ENCODE results near the gene STYXL1.
A peak's percentile ranks its signal among the peaks of the same experiment; 100 is the strongest.
"Not testable (repeated sequence)": the region's sequence is repeated elsewhere in the genome, so short reads cannot be mapped to it uniquely, and the experiment has no call there.

Gene STYXL1, protein sequence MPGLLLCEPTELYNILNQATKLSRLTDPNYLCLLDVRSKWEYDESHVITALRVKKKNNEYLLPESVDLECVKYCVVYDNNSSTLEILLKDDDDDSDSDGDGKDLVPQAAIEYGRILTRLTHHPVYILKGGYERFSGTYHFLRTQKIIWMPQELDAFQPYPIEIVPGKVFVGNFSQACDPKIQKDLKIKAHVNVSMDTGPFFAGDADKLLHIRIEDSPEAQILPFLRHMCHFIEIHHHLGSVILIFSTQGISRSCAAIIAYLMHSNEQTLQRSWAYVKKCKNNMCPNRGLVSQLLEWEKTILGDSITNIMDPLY

DNA sequence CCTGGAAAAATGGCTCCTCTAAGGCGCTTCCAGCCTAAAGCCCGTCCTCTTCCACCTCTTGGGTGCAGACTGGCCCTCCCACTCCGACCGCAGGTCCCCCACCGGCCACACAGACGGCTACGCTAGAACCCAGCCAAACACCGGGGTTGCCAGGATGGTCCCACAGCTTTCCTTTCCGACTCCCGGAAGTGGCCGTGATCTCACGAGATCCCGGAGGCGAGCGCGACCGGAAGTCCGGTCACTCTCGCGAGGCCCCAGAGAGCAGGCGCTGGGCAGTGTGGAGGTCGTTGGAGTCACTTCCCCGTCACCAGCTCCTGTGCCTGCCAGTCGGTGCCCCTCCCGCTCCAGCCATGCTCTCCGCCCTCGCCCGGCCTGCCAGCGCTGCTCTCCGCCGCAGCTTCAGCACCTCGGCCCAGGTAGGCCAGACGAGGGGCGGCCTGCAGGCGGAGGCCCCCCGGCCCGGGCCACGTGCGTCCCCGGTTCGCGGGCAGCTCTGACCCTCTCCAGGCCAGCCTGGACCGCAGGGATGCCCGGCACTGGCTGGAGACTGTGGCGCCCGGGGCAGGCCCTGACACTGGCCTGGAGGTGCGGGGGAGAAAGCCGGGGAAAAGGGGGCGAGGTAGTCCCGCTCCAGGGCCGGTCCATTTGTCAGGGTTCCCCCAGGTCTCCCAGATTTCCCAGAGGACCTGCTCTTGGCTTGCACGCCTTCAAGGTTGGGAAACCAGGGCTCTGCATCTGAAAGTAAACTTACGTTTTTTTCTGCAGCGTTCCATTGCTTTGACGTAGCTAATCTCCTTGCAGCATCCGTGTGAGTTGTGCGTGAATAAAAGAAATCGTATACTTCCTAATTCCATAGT is at the start of gene STYXL1, which contains the start of gene MDH2:
STYXL1 (minus strand) TSS at position 190 of the 857 bp plus-strand sequence. CDS start 17,477 bp downstream, outside the sequence.
MDH2 (plus strand) TSS at position 296 of the 857 bp plus-strand sequence; CDS start at position 351, 55 bp downstream.
- peaks cover 6% of the 10 kb centered on the region for H3K4me1 ChIP-seq (ENCODE audit: insufficient read depth, insufficient read length)
- H3K4me3 ChIP-seq (ENCODE audit: insufficient read length, low read depth) = peak within 1 kb of the TSS; percentile 93
- TF ChIP-seq ZNF274 (IDR thresholded peaks at IDR 0.05; ENCODE audit: low read depth, low read length) = no peak
- TF ChIP-seq YY1 (IDR thresholded peaks at IDR 0.05; ENCODE audit: insufficient read depth, insufficient read length) = no peak
- no peaks in the 10 kb centered on the region for H3K9me3 ChIP-seq (ENCODE audit: insufficient read depth, low read length)
- H3K9ac ChIP-seq (ENCODE audit: insufficient read length, low read depth) = peak within 1 kb of the TSS; percentile 94
- peaks cover 44% of the 10 kb centered on the region for H3K36me3 ChIP-seq (ENCODE audit: insufficient read depth, insufficient read length, low read length)
- no peaks in the 10 kb centered on the region for H3K27me3 ChIP-seq (ENCODE audit: insufficient read depth, insufficient read length)
- peak; percentile 95 for DNase-seq (ENCODE audit: low read depth, low spot score)

DNA sequence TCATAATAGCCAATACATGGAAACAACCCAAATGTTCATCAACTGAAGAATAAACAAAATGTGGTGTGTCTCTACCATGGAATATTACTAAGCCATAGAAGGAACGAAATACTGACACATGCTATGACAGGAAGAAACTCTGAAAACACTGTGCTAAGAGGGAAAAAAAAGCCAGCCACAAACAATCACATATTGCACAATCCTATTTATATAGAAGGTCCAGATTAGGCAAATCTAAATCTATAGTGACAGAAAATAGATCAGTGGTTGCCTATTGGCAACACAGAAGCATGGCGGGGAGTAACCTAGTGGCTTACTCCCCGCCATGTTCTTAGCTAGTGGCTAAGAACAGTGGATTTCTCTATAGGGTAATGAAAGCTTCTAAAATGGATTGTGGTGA is 48.1 kb upstream of the STYXL1 start:
- TF ChIP-seq YY1 (IDR thresholded peaks at IDR 0.05; ENCODE audit: insufficient read depth, insufficient read length) (no peak), ZNF274 (IDR thresholded peaks at IDR 0.05; ENCODE audit: low read depth, low read length) (no peak), SUZ12 (IDR thresholded peaks at IDR 0.05; ENCODE audit: extremely low read depth, insufficient read depth, insufficient read length) (no peak)

DNA sequence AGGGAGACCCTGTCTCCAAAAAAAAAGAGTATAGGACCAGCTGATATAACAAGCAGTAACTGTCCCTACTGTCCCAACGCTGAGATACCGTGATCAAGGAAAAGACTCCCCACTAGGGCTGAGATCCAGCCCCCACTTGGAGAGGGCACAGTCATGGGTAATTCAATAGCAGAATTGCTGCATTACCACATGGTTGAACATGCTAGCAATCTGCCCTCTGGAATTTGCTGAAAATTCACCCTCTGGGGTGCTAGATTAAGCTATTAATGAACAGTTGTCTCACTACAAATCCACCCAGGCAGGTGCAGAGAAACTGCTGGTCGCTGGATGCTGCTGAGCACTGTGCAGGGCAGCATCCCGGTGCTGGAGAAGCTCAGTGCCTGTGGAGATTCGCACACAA is 46.5 kb upstream of the STYXL1 start:
- H3K36me3 ChIP-seq (ENCODE audit: insufficient read depth, insufficient read length, low read length); H3K4me1 ChIP-seq (ENCODE audit: insufficient read depth, insufficient read length); H3K9me3 ChIP-seq (ENCODE audit: insufficient read depth, low read length); DNase-seq (ENCODE audit: low read depth, low spot score); H3K27me3 ChIP-seq (ENCODE audit: insufficient read depth, insufficient read length); H3K9ac ChIP-seq (ENCODE audit: insufficient read length, low read depth); H3K4me3 ChIP-seq (ENCODE audit: insufficient read length, low read depth): not testable (repeated sequence)

More for the DNA sequence above, 48.1 kb upstream of the STYXL1 start:
- H3K9ac ChIP-seq (ENCODE audit: insufficient read length, low read depth) = no peak overlapping the region
- no peaks in the 10 kb centered on the region for H3K9me3 ChIP-seq (ENCODE audit: insufficient read depth, low read length)
- no peaks in the 10 kb centered on the region for H3K27me3 ChIP-seq (ENCODE audit: insufficient read depth, insufficient read length)
- no peak for DNase-seq (ENCODE audit: low read depth, low spot score)
- no peaks in the 10 kb centered on the region for H3K4me1 ChIP-seq (ENCODE audit: insufficient read depth, insufficient read length)
- no peak overlapping the region for H3K4me3 ChIP-seq (ENCODE audit: insufficient read length, low read depth)
- no peaks in the 10 kb centered on the region for H3K36me3 ChIP-seq (ENCODE audit: insufficient read depth, insufficient read length, low read length)

GRCh38 chr7:76093531-76093930 is 45.7 kb upstream of the STYXL1 start:
- not testable (repeated sequence) for H3K9ac ChIP-seq (ENCODE audit: insufficient read length, low read depth); DNase-seq (ENCODE audit: low read depth, low spot score); H3K27me3 ChIP-seq (ENCODE audit: insufficient read depth, insufficient read length); H3K36me3 ChIP-seq (ENCODE audit: insufficient read depth, insufficient read length, low read length); H3K4me1 ChIP-seq (ENCODE audit: insufficient read depth, insufficient read length); H3K9me3 ChIP-seq (ENCODE audit: insufficient read depth, low read length); H3K4me3 ChIP-seq (ENCODE audit: insufficient read length, low read depth)

GRCh38 chr7:76091506-76091905 is 43.7 kb upstream of the STYXL1 start:
- Histone ChIP-seq H3K4me3 (ENCODE audit: insufficient read length, low read depth) (no peak overlapping the region), H3K4me1 (ENCODE audit: insufficient read depth, insufficient read length) (no peaks in the 10 kb centered on the region), H3K9me3 (ENCODE audit: insufficient read depth, low read length) (no peaks in the 10 kb centered on the region), H3K36me3 (ENCODE audit: insufficient read depth, insufficient read length, low read length) (no peaks in the 10 kb centered on the region), H3K27me3 (ENCODE audit: insufficient read depth, insufficient read length) (no peaks in the 10 kb centered on the region), H3K9ac (ENCODE audit: insufficient read length, low read depth) (no peak overlapping the region)
- TF ChIP-seq SUZ12 (IDR thresholded peaks at IDR 0.05; ENCODE audit: extremely low read depth, insufficient read depth, insufficient read length) (no peak), ZNF274 (IDR thresholded peaks at IDR 0.05; ENCODE audit: low read depth, low read length) (no peak)
- DNase-seq (ENCODE audit: low read depth, low spot score) = no peak

DNA sequence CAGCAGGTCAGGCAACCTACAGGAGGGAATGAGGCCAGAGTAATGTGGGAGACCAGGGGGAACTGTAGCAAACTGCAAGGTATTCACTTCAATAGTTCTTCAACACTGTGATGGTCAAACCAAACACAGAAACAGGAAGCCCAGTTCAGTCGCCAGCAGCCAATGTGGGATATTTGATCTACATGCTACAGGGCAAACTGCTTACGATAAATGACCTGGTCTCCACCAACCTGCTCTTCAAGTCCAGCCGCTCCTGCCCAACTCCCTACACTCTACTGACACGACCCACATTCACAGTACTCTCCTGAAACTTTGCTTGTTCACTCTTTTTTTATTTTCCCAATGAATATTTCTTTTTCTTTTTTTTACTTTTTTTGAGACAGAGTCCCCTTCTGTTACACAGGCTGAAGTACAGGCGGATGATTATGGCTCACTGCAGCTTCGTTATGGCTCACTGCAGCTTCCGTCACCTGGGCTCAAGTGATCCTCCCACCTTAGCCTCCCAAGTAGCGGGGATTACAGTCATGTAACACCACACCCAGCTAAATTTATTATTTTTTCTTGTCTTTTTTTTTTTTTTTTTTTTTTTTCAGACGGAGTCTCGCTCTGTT is 42.2 kb upstream of the STYXL1 start:
- Histone ChIP-seq H3K36me3 (ENCODE audit: insufficient read depth, insufficient read length, low read length) (no peaks in the 10 kb centered on the region), H3K9ac (ENCODE audit: insufficient read length, low read depth) (no peak overlapping the region), H3K27me3 (ENCODE audit: insufficient read depth, insufficient read length) (no peaks in the 10 kb centered on the region), H3K4me1 (ENCODE audit: insufficient read depth, insufficient read length) (no peaks in the 10 kb centered on the region), H3K4me3 (ENCODE audit: insufficient read length, low read depth) (no peak overlapping the region), H3K9me3 (ENCODE audit: insufficient read depth, low read length) (no peaks in the 10 kb centered on the region)
- no peak for TF ChIP-seq ZNF274 (IDR thresholded peaks at IDR 0.05; ENCODE audit: low read depth, low read length)
- TF ChIP-seq YY1 (IDR thresholded peaks at IDR 0.05; ENCODE audit: insufficient read depth, insufficient read length) = no peak
- no peak for TF ChIP-seq SUZ12 (IDR thresholded peaks at IDR 0.05; ENCODE audit: extremely low read depth, insufficient read depth, insufficient read length)
- DNase-seq (ENCODE audit: low read depth, low spot score) = no peak

DNA sequence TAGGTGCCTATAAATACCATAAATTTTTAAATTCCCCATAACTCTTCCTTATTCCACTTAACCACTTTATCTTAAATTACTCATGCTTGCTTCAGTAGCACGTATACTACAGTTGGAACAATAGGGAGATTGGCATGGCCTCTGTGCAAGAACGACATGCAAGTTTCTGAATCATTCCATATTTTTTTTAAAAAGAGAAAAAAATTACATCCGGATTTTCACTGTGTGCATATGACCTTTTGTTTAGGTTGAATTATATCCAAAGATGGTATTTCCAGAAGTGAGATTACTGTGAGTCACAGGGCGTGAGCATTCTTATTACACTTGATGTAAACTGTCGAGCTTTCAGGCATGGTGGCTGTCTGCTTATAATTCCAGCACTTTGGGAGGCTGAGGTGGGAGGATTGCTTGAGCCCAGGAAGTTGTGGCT is 39.6 kb upstream of the STYXL1 start:
- H3K27me3 ChIP-seq (ENCODE audit: insufficient read depth, insufficient read length); H3K4me3 ChIP-seq (ENCODE audit: insufficient read length, low read depth); H3K9ac ChIP-seq (ENCODE audit: insufficient read length, low read depth); H3K9me3 ChIP-seq (ENCODE audit: insufficient read depth, low read length); H3K36me3 ChIP-seq (ENCODE audit: insufficient read depth, insufficient read length, low read length); H3K4me1 ChIP-seq (ENCODE audit: insufficient read depth, insufficient read length); DNase-seq (ENCODE audit: low read depth, low spot score): not testable (repeated sequence)
